Kidney (tissue), 14 donors: Measurements from ENCODE around the gene BBS2. TPM values are rescaled to one million over a fixed set of nuclear protein-coding genes. Genes with fewer than 3 reads are reported as not detected.

Source experiments
- DNase-seq, 5 donors: peaks; one replicate each; pipeline ENCODE4 v3.0.0-alpha.2; 2013 to 2020
- FAIRE-seq: peaks from 2 replicates; lab custom pipeline; 2012; peaks lifted over from hg19 to GRCh38; lab: Jason Lieb, UNC
- H3K27ac ChIP-seq, 2 donors: one replicate each; pipeline ENCODE4 v1.7.0; 2013; ENCODE audit warnings: low read depth in 2 of 2, low read length in 2 of 2, inconsistent platforms in 1 of 2
- H3K27me3 ChIP-seq: one replicate; pipeline ENCODE4 v1.7.1; 2013; ENCODE audit warnings: low read length, inconsistent platforms; ENCODE audit not compliant: control insufficient read depth, insufficient read depth
- H3K36me3 ChIP-seq, 3 donors: one replicate each; pipeline versions ENCODE4 v1.7.0 to v1.7.1; 2013; ENCODE audit warnings: low read length in 3 of 3, control low read depth in 1 of 3, inconsistent platforms in 1 of 3; ENCODE audit not compliant: insufficient read depth in 3 of 3, control insufficient read depth in 2 of 3
- H3K4me1 ChIP-seq, 3 donors: one replicate each; pipeline versions ENCODE4 v1.7.0 to v1.7.1; 2013; ENCODE audit warnings: low read length in 3 of 3, inconsistent platforms in 1 of 3, low read depth in 1 of 3; ENCODE audit not compliant: control insufficient read depth in 2 of 3, insufficient read depth in 2 of 3
- H3K4me3 ChIP-seq, 3 donors: one replicate each; pipeline versions ENCODE4 v1.7.0 to v1.8.1; 2013; ENCODE audit warnings: low read length in 3 of 3, control low read depth in 1 of 3, inconsistent platforms in 1 of 3
- H3K9ac ChIP-seq, 3 donors: one replicate each; pipeline versions ENCODE4 v1.7.0 to v1.7.1; 2013; ENCODE audit warnings: low read length in 3 of 3, control low read depth in 1 of 3, inconsistent platforms in 1 of 3
- H3K9me3 ChIP-seq, 3 donors: one replicate each; pipeline versions ENCODE4 v1.7.0 to v1.7.1; 2013; ENCODE audit warnings: low read length in 3 of 3, control low read depth in 1 of 3, inconsistent platforms in 1 of 3; ENCODE audit not compliant: control insufficient read depth in 2 of 3, insufficient read depth in 1 of 3
- intact Hi-C: fragments of 100-400 bp; cut with DNase I; formaldehyde crosslinking; loops from one replicate; pipeline ENCODE4 v1.11.1; 2022
- polyA plus RNA-seq: library from polyadenylated mRNA; stranded (reverse); fragments of 350-450 nt; fragmentation: Illumina TruSeq; extraction: RNeasy Lipid Tissue Mini Kit (QIAGEN cat#74804); gene quantifications from one replicate; pipeline ENCODE4 v1.2.3, GENCODE V29; 2014; ENCODE audit warnings: low read depth, low replicate concordance; ENCODE audit not compliant: insufficient read depth
- total RNA-seq: library from RNA; stranded (reverse); fragmentation: NEBNext Ultra II Directional; extraction: Animal tissue kit (Norgen Biotek cat#: 25700); gene quantifications from one replicate; pipeline ENCODE4 v1.2.1, GENCODE V29; 2021
- TF ChIP-seq, protein P1 (sequence below): IDR thresholded peaks from 3 replicates; pipeline ENCODE4 v1.5.1; 2012; ENCODE audit warnings: mild to moderate bottlenecking, moderate library complexity, borderline replicate concordance; ENCODE audit not compliant: insufficient read depth; ENCODE audit errors: extremely low read depth
- donor health status: control.
- donor health status: control.
- donor health status: control.
- donor health status: control.
- donor health status: control.
- donor health status: DM: yes; HTN: yes; CAD: no.
- donor health status: Normal renal cell carcinoma (clear cell type).

The BBS2 gene
- total and polyA plus RNA-seq, 2 donors from 2014 or later: 46.5 to 64.2 TPM

DNA sequence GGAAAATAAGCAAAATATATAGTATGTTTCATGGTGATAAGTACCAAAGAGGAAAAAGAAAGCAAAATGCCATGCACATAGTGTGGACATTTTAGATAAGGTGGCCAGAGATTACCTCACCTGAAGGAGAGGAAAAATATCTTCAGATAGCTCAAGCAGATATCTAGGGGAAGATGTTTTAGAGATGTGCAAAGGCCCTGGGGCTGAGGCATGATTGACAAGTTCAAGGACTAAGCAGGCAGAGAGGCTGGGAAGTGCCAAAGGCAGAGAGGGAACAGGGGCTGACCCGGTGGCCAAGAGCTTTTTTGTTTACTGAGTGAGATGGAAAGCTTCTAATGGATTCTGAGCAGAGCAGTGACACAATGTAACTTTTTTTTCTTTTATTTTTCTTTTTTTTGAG lies 40.6 kb upstream of the BBS2 start:
- H3K9me3 ChIP-seq: no peaks in the 10 kb centered on the region
- no peak for DNase-seq
- no peak overlapping the region for H3K4me3 ChIP-seq
- intact Hi-C loops: no loop called here
- no peak for FAIRE-seq
- H3K27ac ChIP-seq: no peak overlapping the region
- no peaks in the 10 kb centered on the region for H3K4me1 ChIP-seq
- no peak overlapping the region for H3K9ac ChIP-seq
- TF ChIP-seq, protein P1, sequence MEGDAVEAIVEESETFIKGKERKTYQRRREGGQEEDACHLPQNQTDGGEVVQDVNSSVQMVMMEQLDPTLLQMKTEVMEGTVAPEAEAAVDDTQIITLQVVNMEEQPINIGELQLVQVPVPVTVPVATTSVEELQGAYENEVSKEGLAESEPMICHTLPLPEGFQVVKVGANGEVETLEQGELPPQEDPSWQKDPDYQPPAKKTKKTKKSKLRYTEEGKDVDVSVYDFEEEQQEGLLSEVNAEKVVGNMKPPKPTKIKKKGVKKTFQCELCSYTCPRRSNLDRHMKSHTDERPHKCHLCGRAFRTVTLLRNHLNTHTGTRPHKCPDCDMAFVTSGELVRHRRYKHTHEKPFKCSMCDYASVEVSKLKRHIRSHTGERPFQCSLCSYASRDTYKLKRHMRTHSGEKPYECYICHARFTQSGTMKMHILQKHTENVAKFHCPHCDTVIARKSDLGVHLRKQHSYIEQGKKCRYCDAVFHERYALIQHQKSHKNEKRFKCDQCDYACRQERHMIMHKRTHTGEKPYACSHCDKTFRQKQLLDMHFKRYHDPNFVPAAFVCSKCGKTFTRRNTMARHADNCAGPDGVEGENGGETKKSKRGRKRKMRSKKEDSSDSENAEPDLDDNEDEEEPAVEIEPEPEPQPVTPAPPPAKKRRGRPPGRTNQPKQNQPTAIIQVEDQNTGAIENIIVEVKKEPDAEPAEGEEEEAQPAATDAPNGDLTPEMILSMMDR: no peak
- no peaks in the 10 kb centered on the region for H3K36me3 ChIP-seq
- H3K27me3 ChIP-seq: no peaks in the 10 kb centered on the region

DNA sequence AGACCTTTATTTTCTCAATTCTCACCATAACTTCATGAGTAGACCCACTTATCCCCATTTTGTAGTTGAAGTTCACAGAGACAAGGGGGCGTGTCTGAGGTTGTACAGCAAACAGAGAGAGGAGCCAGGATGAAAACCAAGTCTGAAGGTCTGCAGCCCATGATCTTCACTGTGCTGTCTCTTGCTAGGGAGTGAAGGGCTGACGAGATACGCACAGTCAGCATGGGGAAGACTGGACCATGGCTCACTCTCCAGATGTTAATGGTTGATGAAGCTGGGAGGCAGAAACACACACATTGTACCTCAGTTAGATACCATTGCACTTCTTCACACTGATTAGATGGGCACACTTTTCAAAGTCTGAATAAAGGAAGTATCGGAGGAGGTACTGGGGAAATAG lies 39.3 kb upstream of the BBS2 start:
- H3K4me3 ChIP-seq: no peak overlapping the region
- H3K9me3 ChIP-seq: no peaks in the 10 kb centered on the region
- H3K27ac ChIP-seq: no peak overlapping the region
- intact Hi-C loops: no loop called here
- H3K4me1 ChIP-seq: no peaks in the 10 kb centered on the region
- FAIRE-seq: no peak
- no peaks in the 10 kb centered on the region for H3K27me3 ChIP-seq
- no peak for DNase-seq
- H3K9ac ChIP-seq: no peak overlapping the region
- H3K36me3 ChIP-seq: no peaks in the 10 kb centered on the region
- TF ChIP-seq, protein P1: no peak

DNA sequence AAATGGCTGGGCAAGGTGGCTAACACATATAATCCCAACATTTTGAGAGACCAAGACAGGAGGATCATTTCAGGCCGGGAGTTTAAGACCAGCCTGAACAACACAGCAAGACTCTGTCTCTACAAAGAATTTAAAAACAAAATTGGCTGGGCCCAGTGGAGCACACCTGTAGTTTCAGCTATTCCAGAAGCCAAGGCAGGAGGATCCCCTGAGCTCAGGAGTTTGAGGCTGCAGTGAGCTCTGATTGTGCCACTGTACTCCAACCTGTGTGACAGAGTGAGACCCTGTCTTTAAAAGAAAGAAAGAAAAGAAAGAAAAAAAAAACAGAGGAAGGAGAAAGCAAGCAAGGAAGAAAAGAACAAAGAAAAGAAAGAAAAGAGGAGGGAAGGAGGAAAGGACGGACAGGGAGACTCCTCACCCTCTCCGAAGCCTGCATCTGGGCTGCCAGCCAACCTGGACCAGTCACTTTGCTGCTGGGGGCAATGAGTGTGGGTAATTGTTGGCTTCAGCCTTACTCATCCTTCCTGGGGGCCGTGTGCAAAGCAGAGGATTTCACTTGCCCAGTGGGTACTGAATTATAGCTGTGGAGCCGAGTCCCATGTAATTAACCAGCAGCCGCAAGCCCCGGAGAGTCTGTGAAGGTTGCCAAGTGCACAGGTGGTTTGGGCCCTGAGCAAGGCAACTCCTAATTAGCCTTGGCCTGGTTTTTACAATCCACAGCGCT lies 38.4 kb upstream of the BBS2 start:
- Histone ChIP-seq H3K9me3 (no peaks in the 10 kb centered on the region), H3K4me3 (no peak overlapping the region), H3K9ac (no peak overlapping the region), H3K27me3 (no peaks in the 10 kb centered on the region), H3K4me1 (no peaks in the 10 kb centered on the region), H3K27ac (no peak overlapping the region), H3K36me3 (no peaks in the 10 kb centered on the region)
- intact Hi-C loops: no loop called here
- DNase-seq (no peak), FAIRE-seq (no peak)
- TF ChIP-seq, protein P1: no peak
